ENCODE results near the gene RIMS1. TPM values are rescaled to one million over a fixed set of nuclear protein-coding genes. Genes with fewer than 3 reads are reported as not detected.

The RIMS1 gene
- total RNA-seq, 5 donors from 2014 or later (not counting 1 experiment from before 2014, with no cell fraction given) = not detected

DNA sequence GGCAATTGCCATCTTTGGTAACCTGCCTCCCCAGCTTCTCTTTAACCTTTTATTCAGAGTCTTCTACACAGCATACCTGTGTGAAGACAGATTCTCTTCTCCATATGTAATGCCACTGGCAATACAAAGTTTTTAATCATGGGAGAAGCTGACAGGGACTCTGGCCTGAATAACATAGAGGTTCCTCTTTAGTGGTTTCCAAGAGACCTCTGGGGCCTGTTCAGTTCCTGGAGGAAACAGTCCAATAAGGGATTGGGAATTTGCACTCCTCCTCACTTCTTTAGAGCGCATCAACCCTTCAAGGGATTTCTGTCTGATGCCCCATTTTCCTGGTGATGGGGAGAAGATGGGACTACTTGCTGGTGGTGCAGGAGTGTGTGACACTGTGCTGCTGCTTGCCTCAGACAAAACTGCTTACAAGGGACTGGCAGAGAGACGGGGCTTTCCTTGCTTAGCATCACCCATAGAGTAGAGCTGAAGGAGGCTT lies 1.4 kb downstream of the RIMS1 start:
- no peaks in the 10 kb centered on the region for H3K36me3 Mint-ChIP-seq

DNA sequence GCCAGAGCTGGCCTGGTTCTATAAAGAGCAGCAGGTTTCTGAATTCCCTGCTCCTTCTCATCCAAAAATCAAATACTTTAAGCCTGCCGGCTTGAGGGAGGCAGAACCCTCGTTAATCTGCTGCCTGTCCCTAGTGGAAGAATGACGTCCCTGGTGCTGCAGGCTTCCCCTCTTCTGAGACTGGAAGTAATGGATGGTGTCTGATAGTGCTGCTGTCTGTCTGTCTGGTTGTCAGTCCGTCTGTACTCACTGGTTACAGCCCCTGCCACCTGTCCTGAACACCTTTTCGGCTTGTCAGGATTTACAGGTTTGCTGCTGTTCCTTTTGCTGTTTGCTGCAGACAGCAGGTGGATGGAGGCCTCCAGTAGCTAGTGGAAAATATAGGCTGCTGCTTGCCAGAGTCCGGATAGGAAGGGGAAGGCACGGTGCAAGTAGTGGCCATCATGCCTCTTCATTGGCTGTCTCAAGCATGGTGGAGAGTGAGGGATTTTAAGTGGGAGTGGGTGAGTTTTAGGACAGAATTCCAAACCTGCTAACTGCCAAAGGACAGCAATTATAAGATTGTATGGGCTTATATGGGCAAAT lies 2.5 kb downstream of the RIMS1 start:
- Histone ChIP-seq H3K36me3 (ENCODE audit: control insufficient read depth in 2 of 2, extremely low read depth in 1 of 2, insufficient read depth in 1 of 2, low read length in 1 of 2) (no peaks in the 10 kb centered on the region), H3K9me3 (no peaks in the 10 kb centered on the region), H3K27me3 (replicated peaks in 1 of 2; ENCODE audit: control insufficient read depth in 2 of 2, extremely low read depth in 1 of 2, insufficient read depth in 2 of 2, low read length in 1 of 2) (peaks cover 3 to 18% of the 10 kb centered on the region in 2 experiments), H3K4me3 (ENCODE audit: control insufficient read depth in 1 of 2, extremely low read depth in 1 of 2, low read length in 1 of 2) (no peak overlapping the region), H3K27ac (ENCODE audit: low read length) (no peak overlapping the region), H3K4me1 (ENCODE audit: control insufficient read depth in 1 of 2, extremely low read depth in 1 of 2, insufficient read depth in 2 of 2, low read length in 2 of 2) (no peaks in the 10 kb centered on the region)
- H3K4me3 Mint-ChIP-seq = no peak overlapping the region
- H3K27me3 Mint-ChIP-seq = peaks cover 40 to 44% of the 10 kb centered on the region in 2 donors
- H3K9me3 Mint-ChIP-seq = peaks cover 0 to 3% (median 0%) of the 10 kb centered on the region in 3 donors
- POLR2A ChIA-PET = no interaction called here
- peaks cover 0 to 3% (median 2%) of the 10 kb centered on the region in 3 donors for H3K4me1 Mint-ChIP-seq
- DNase-seq = no peak
- CTCF ChIA-PET = no interaction called here
- ATAC-seq (replicated peaks in 1 of 4) = no peak
- 69% methylated on average over 3 of the region's 7 CpGs for WGBS (ENCODE audit: insufficient coverage)
- no peaks in the 10 kb centered on the region for H3K36me3 Mint-ChIP-seq
- no peak overlapping the region for H3K27ac Mint-ChIP-seq

More for the DNA sequence above, 1.4 kb downstream of the RIMS1 start:
- H3K27ac ChIP-seq (ENCODE audit: low read length) = no peak overlapping the region
- Mint-ChIP-seq H3K4me1 (peaks cover 0 to 3% (median 2%) of the 10 kb centered on the region in 3 donors), H3K9me3 (peaks cover 0 to 3% (median 0%) of the 10 kb centered on the region in 3 donors), H3K4me3 (no peak overlapping the region), H3K27me3 (peaks cover 44 to 49% of the 10 kb centered on the region in 2 donors), H3K27ac (no peak overlapping the region)
- WGBS (ENCODE audit: insufficient coverage) = 86% methylated on average over 1 of the region's 2 CpGs
- H3K4me3 ChIP-seq (ENCODE audit: control insufficient read depth in 1 of 2, extremely low read depth in 1 of 2, low read length in 1 of 2) = no peak overlapping the region
- POLR2A ChIA-PET = no interaction called here
- no peak for DNase-seq
- no peaks in the 10 kb centered on the region for H3K4me1 ChIP-seq (ENCODE audit: control insufficient read depth in 1 of 2, extremely low read depth in 1 of 2, insufficient read depth in 2 of 2, low read length in 2 of 2)
- ATAC-seq (replicated peaks in 1 of 4) = no peak
- H3K9me3 ChIP-seq = no peaks in the 10 kb centered on the region
- H3K36me3 ChIP-seq (ENCODE audit: control insufficient read depth in 2 of 2, extremely low read depth in 1 of 2, insufficient read depth in 1 of 2, low read length in 1 of 2) = no peaks in the 10 kb centered on the region
- peaks cover 3 to 18% of the 10 kb centered on the region in 2 experiments for H3K27me3 ChIP-seq (replicated peaks in 1 of 2; ENCODE audit: control insufficient read depth in 2 of 2, extremely low read depth in 1 of 2, insufficient read depth in 2 of 2, low read length in 1 of 2)
- CTCF ChIA-PET = no interaction called here

DNA sequence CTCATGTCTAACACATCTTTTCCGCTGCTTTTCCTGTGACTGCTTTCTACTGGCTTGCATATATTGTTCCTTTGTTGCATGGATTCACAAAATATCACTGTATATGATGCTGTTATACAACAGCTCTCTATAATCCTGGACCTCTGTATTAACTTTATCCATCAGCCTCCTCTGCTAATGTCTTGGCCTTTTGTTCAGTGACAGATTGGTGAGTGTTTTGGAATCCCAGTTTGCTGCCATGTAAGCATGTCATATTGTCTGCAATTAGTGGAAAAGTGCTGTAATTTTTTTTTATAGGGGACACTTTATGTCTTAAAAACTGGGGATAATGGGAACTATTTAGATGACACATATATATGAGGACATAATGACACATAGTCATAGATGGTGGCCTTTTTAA lies 3.0 kb downstream of the RIMS1 start:
- H3K9me3 ChIP-seq = no peaks in the 10 kb centered on the region
- Mint-ChIP-seq H3K4me3 (no peak overlapping the region), H3K27me3 (peaks cover 37 to 41% of the 10 kb centered on the region in 2 donors), H3K36me3 (no peaks in the 10 kb centered on the region), H3K9me3 (peaks cover 0 to 3% (median 0%) of the 10 kb centered on the region in 3 donors), H3K27ac (no peak overlapping the region), H3K4me1 (peaks cover 0 to 3% (median 2%) of the 10 kb centered on the region in 3 donors)
- no peak overlapping the region for H3K27ac ChIP-seq (ENCODE audit: low read length)
- ChIA-PET CTCF (no interaction called here), POLR2A (no interaction called here)
- DNase-seq (no peak), ATAC-seq (replicated peaks in 1 of 4) (no peak)
- no peaks in the 10 kb centered on the region for H3K36me3 ChIP-seq (ENCODE audit: control insufficient read depth in 2 of 2, extremely low read depth in 1 of 2, insufficient read depth in 1 of 2, low read length in 1 of 2)
- peaks cover 3 to 18% of the 10 kb centered on the region in 2 experiments for H3K27me3 ChIP-seq (replicated peaks in 1 of 2; ENCODE audit: control insufficient read depth in 2 of 2, extremely low read depth in 1 of 2, insufficient read depth in 2 of 2, low read length in 1 of 2)
- WGBS (ENCODE audit: insufficient coverage) = no CpG with 5 or more reads among the region's 1 CpG
- H3K4me3 ChIP-seq (ENCODE audit: control insufficient read depth in 1 of 2, extremely low read depth in 1 of 2, low read length in 1 of 2) = no peak overlapping the region
- no peaks in the 10 kb centered on the region for H3K4me1 ChIP-seq (ENCODE audit: control insufficient read depth in 1 of 2, extremely low read depth in 1 of 2, insufficient read depth in 2 of 2, low read length in 2 of 2)

DNA sequence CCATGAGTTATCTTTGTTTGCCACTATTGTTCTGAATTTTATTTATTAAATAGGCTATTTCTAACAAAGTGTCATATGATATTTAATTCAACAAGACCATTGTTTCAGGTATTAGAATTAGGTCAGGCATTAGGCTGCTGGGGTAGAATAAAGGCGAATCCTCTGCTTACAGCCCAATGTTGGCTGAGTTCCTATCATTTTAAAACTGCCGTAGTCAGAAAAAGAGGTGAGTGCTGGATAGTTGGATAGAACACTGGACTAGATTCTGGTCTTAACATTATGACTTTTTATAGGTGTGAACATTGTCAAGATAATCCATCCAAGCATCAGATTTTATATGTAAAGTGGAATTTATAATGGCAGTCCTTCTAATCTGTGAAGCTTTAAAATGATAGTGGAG lies 6.3 kb downstream of the RIMS1 start:
- H3K27me3 Mint-ChIP-seq = peaks cover 15 to 17% of the 10 kb centered on the region in 2 donors
- no peak overlapping the region for H3K4me3 Mint-ChIP-seq
- no peaks in the 10 kb centered on the region for H3K4me1 Mint-ChIP-seq
- Histone ChIP-seq H3K36me3 (ENCODE audit: control insufficient read depth in 2 of 2, extremely low read depth in 1 of 2, insufficient read depth in 1 of 2, low read length in 1 of 2) (no peaks in the 10 kb centered on the region), H3K27me3 (replicated peaks in 1 of 2; ENCODE audit: control insufficient read depth in 2 of 2, extremely low read depth in 1 of 2, insufficient read depth in 2 of 2, low read length in 1 of 2) (peaks cover 0 to 10% of the 10 kb centered on the region in 2 experiments), H3K4me3 (ENCODE audit: control insufficient read depth in 1 of 2, extremely low read depth in 1 of 2, low read length in 1 of 2) (no peak overlapping the region), H3K4me1 (ENCODE audit: control insufficient read depth in 1 of 2, extremely low read depth in 1 of 2, insufficient read depth in 2 of 2, low read length in 2 of 2) (no peaks in the 10 kb centered on the region), H3K27ac (ENCODE audit: low read length) (no peak overlapping the region), H3K9me3 (no peaks in the 10 kb centered on the region)
- no CpG with 5 or more reads among the region's 2 CpGs for WGBS (ENCODE audit: insufficient coverage)
- H3K9me3 Mint-ChIP-seq = peaks cover 0 to 10% (median 0%) of the 10 kb centered on the region in 3 donors
- no peak for ATAC-seq (replicated peaks in 1 of 4)
- no peak for DNase-seq
- no peak overlapping the region for H3K27ac Mint-ChIP-seq
- ChIA-PET POLR2A (no interaction called here), CTCF (no interaction called here)
- no peaks in the 10 kb centered on the region for H3K36me3 Mint-ChIP-seq

DNA sequence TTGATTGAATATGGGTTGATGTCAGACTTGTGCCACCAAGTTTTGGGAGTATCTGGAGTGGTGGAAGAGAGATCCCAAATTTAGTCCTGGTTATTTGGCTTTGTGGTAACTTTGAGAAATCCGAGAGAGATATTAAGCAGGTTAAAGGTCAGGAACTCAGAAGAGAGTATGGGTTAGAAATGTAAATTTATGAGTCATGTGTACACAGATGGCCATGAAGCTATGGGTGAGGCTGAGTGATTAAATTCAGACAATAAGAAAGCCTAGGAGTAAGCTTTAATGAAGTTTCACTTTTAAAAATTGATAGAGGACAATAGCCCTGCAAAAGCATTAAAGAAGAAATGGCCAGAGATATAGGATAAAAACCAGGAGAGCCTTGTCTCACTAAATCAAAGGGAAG lies 14.3 kb downstream of the RIMS1 start:
- POLR2A ChIA-PET = interaction anchor here in 1 of 2 donors (0.8 kb wide), 1 partner anchor 14 kb away, joined by 3 read pairs; no protein-coding TSS in a partner anchor
- H3K4me1 Mint-ChIP-seq = no peaks in the 10 kb centered on the region

DNA sequence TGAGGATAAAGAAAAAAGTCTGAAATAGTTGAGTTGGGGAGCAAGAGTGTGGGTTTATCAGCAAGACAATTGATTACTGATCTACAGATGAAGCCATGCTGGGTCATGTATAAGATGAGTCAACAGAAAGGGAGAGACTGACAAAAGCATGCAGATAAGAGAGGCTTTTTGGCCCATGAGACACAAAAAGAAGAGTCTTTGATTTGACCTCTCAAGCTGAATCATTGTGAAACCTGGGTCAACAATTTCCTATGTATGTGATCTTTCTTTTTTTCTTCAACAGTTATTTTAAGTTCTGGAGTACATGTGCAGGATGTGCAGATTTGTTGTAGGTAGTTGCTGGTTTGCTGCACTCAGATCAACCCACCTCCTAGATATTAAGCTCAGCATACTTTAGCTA lies 15.9 kb downstream of the RIMS1 start:
- H3K4me3 Mint-ChIP-seq = no peak overlapping the region
- H3K27ac Mint-ChIP-seq = no peak overlapping the region
- H3K27ac ChIP-seq (ENCODE audit: low read length) = no peak overlapping the region
- no peaks in the 10 kb centered on the region for H3K4me1 ChIP-seq (ENCODE audit: control insufficient read depth in 1 of 2, extremely low read depth in 1 of 2, insufficient read depth in 2 of 2, low read length in 2 of 2)
- no peaks in the 10 kb centered on the region for H3K36me3 ChIP-seq (ENCODE audit: control insufficient read depth in 2 of 2, extremely low read depth in 1 of 2, insufficient read depth in 1 of 2, low read length in 1 of 2)
- H3K36me3 Mint-ChIP-seq = no peaks in the 10 kb centered on the region
- no peaks in the 10 kb centered on the region for H3K27me3 Mint-ChIP-seq
- POLR2A ChIA-PET = no interaction called here
- CTCF ChIA-PET = no interaction called here
- no peaks in the 10 kb centered on the region for H3K4me1 Mint-ChIP-seq
- H3K9me3 ChIP-seq = no peaks in the 10 kb centered on the region
- no peak overlapping the region for H3K4me3 ChIP-seq (ENCODE audit: control insufficient read depth in 1 of 2, extremely low read depth in 1 of 2, low read length in 1 of 2)
- DNase-seq = no peak
- no peak for ATAC-seq (replicated peaks in 1 of 4)
- H3K27me3 ChIP-seq (replicated peaks in 1 of 2; ENCODE audit: control insufficient read depth in 2 of 2, extremely low read depth in 1 of 2, insufficient read depth in 2 of 2, low read length in 1 of 2) = no peaks in the 10 kb centered on the region
- peaks cover 0 to 7% (median 0%) of the 10 kb centered on the region in 3 donors for H3K9me3 Mint-ChIP-seq

More for the DNA sequence above, 14.3 kb downstream of the RIMS1 start:
- H3K27me3 ChIP-seq (replicated peaks in 1 of 2; ENCODE audit: control insufficient read depth in 2 of 2, extremely low read depth in 1 of 2, insufficient read depth in 2 of 2, low read length in 1 of 2) = no peaks in the 10 kb centered on the region
- no peak for DNase-seq
- H3K27me3 Mint-ChIP-seq = no peaks in the 10 kb centered on the region
- CTCF ChIA-PET = no interaction called here
- no peaks in the 10 kb centered on the region for H3K4me1 ChIP-seq (ENCODE audit: control insufficient read depth in 1 of 2, extremely low read depth in 1 of 2, insufficient read depth in 2 of 2, low read length in 2 of 2)
- no peak overlapping the region for H3K27ac ChIP-seq (ENCODE audit: low read length)
- 67% methylated on average over 1 of the region's 1 CpG for WGBS (ENCODE audit: insufficient coverage)
- H3K4me3 Mint-ChIP-seq = no peak overlapping the region
- H3K9me3 ChIP-seq = no peaks in the 10 kb centered on the region
- no peaks in the 10 kb centered on the region for H3K36me3 ChIP-seq (ENCODE audit: control insufficient read depth in 2 of 2, extremely low read depth in 1 of 2, insufficient read depth in 1 of 2, low read length in 1 of 2)
- H3K4me3 ChIP-seq (ENCODE audit: control insufficient read depth in 1 of 2, extremely low read depth in 1 of 2, low read length in 1 of 2) = no peak overlapping the region
- ATAC-seq (replicated peaks in 1 of 4) = no peak
- H3K27ac Mint-ChIP-seq = no peak overlapping the region
- no peaks in the 10 kb centered on the region for H3K36me3 Mint-ChIP-seq
- H3K9me3 Mint-ChIP-seq = peaks cover 0 to 14% (median 0%) of the 10 kb centered on the region in 3 donors

Data from T-cell (primary cell).